H9 (cell line): ENCODE results near the gene YAE1. TPM values are rescaled to one million over a fixed set of nuclear protein-coding genes. Genes with fewer than 3 reads are reported as not detected.

ENCODE experiments used
- DNase-seq: peaks from one replicate; pipeline ENCODE4 v3.0.0-alpha.2; 2017
- H2AFZ ChIP-seq: one replicate; pipeline ENCODE4 v1.6.1; 2013; ENCODE audit warnings: mild to moderate bottlenecking, low read length, control low read depth, moderate library complexity
- H2AK5ac ChIP-seq: 2 replicates; pipeline ENCODE4 v1.6.1; 2013; ENCODE audit warnings: low read length, control low read depth, mixed read lengths; ENCODE audit not compliant: insufficient read length
- H2BK120ac ChIP-seq: one replicate; pipeline ENCODE4 v1.6.1; 2013; ENCODE audit warnings: low read depth, mild to moderate bottlenecking, low read length, control low read depth, inconsistent platforms; ENCODE audit not compliant: poor library complexity, severe bottlenecking
- H2BK12ac ChIP-seq: 2 replicates; pipeline ENCODE4 v1.6.1; 2013; ENCODE audit warnings: low read length, control low read depth, mixed read lengths, low read depth; ENCODE audit not compliant: insufficient read length
- H2BK15ac ChIP-seq: 2 replicates; pipeline ENCODE4 v1.6.1; 2013; ENCODE audit warnings: low read depth, low read length, control low read depth
- H2BK20ac ChIP-seq: one replicate; pipeline ENCODE4 v1.6.1; 2013; ENCODE audit warnings: low read depth, mild to moderate bottlenecking, low read length, control low read depth, inconsistent platforms; ENCODE audit not compliant: poor library complexity, severe bottlenecking
- H2BK5ac ChIP-seq: 2 replicates; pipeline ENCODE4 v1.6.1; 2013; ENCODE audit warnings: low read length, control low read depth, mixed read lengths; ENCODE audit not compliant: insufficient read length
- H3K14ac ChIP-seq: 2 replicates; pipeline ENCODE4 v1.6.1; 2013; ENCODE audit warnings: low read length, control low read depth; ENCODE audit not compliant: insufficient read depth
- H3K18ac ChIP-seq: 2 replicates; pipeline ENCODE4 v1.6.1; 2013; ENCODE audit warnings: low read depth, mild to moderate bottlenecking, mixed read lengths, low read length, control low read depth; ENCODE audit not compliant: insufficient read length
- H3K23ac ChIP-seq: 2 replicates; pipeline ENCODE4 v1.6.1; 2013; ENCODE audit warnings: low read length, control low read depth, mixed read lengths, low read depth; ENCODE audit not compliant: insufficient read length
- H3K23me2 ChIP-seq: 2 replicates; pipeline ENCODE4 v1.6.1; 2013; ENCODE audit warnings: low read depth, mild to moderate bottlenecking, mixed read lengths, low read length, control low read depth; ENCODE audit not compliant: insufficient read length, poor library complexity, severe bottlenecking
- H3K27ac ChIP-seq: 2 replicates; pipeline ENCODE4 v1.5.1; 2013; ENCODE audit warnings: low read length, control low read depth, mixed read lengths, low read depth; ENCODE audit not compliant: insufficient read length
- H3K27me3 ChIP-seq: 2 replicates; pipeline ENCODE4 v1.6.1; 2013; ENCODE audit warnings: low read length, control low read depth, inconsistent platforms; ENCODE audit not compliant: insufficient read depth
- H3K4ac ChIP-seq: 2 replicates; pipeline ENCODE4 v1.6.1; 2013; ENCODE audit warnings: low read depth, mild to moderate bottlenecking, control low read depth, inconsistent platforms, low read length, moderate library complexity
- H3K4me1 ChIP-seq: 2 replicates; pipeline ENCODE4 v1.6.1; 2013; ENCODE audit warnings: low read length, control low read depth, inconsistent platforms; ENCODE audit not compliant: insufficient read depth
- H3K4me2 ChIP-seq: 2 replicates; pipeline ENCODE4 v1.6.1; 2013; ENCODE audit warnings: low read length, control low read depth, mixed read lengths; ENCODE audit not compliant: insufficient read length, insufficient read depth
- H3K56ac ChIP-seq: 2 replicates; pipeline ENCODE4 v1.6.1; 2013; ENCODE audit warnings: low read depth, mild to moderate bottlenecking, mixed read lengths, low read length, control low read depth; ENCODE audit not compliant: insufficient read length
- H3K79me1 ChIP-seq: 2 replicates; pipeline ENCODE4 v1.6.1; 2013; ENCODE audit warnings: low read depth, mild to moderate bottlenecking, moderate library complexity, low read length, control low read depth, inconsistent platforms; ENCODE audit not compliant: insufficient read depth, poor library complexity, severe bottlenecking
- H3K79me2 ChIP-seq: 2 replicates; pipeline ENCODE4 v1.6.1; 2013; ENCODE audit warnings: low read length, control low read depth, inconsistent platforms; ENCODE audit not compliant: insufficient read depth
- H3K9ac ChIP-seq: 2 replicates; pipeline ENCODE4 v1.6.1; 2013; ENCODE audit warnings: low read length, control low read depth, mixed read lengths; ENCODE audit not compliant: insufficient read length; ENCODE audit errors: extremely low read depth
- H3K9me3 ChIP-seq: one replicate; pipeline ENCODE4 v1.6.1; 2013; ENCODE audit warnings: low read depth, low read length, inconsistent platforms; ENCODE audit not compliant: control insufficient read depth
- H3T11ph ChIP-seq: one replicate; pipeline ENCODE4 v1.6.1; 2013; ENCODE audit warnings: mild to moderate bottlenecking, low read length, control low read depth, inconsistent platforms
- H4K20me1 ChIP-seq: one replicate; pipeline ENCODE4 v1.6.1; 2013; ENCODE audit not compliant: control insufficient read depth, insufficient read length, insufficient read depth
- H4K5ac ChIP-seq: 2 replicates; pipeline ENCODE4 v1.6.1; 2013; ENCODE audit warnings: low read depth, mild to moderate bottlenecking, mixed read lengths, low read length, control low read depth; ENCODE audit not compliant: insufficient read length
- H4K8ac ChIP-seq: replicated peaks from 2 replicates; pipeline ENCODE4 v1.6.1; 2013; ENCODE audit warnings: low read length, control low read depth, mixed read lengths, low read depth; ENCODE audit not compliant: insufficient read length
- H4K91ac ChIP-seq: 2 replicates; pipeline ENCODE4 v1.6.1; 2013; ENCODE audit warnings: low read depth, mild to moderate bottlenecking, moderate library complexity, mixed read lengths, low read length, control low read depth; ENCODE audit not compliant: insufficient read length
- H3K27ac Mint-ChIP-seq, 3 experiments: 2 replicates in 2 of 3; 3 replicates in 1 of 3; pipeline ENCODE4 v1.8.0; 2020 to 2021; ENCODE audit warnings: mixed read lengths in 3 of 3, mild to moderate bottlenecking in 1 of 3, moderate library complexity in 1 of 3
- H3K27me3 Mint-ChIP-seq: 2 replicates; pipeline ENCODE4 v1.8.0; 2021; ENCODE audit warnings: low read depth, mild to moderate bottlenecking, moderate library complexity, mixed read lengths
- H3K36me3 Mint-ChIP-seq, 3 experiments: 2 replicates in 2 of 3; 3 replicates in 1 of 3; pipeline ENCODE4 v1.8.0; 2020 to 2021; ENCODE audit warnings: low read depth in 3 of 3, mixed read lengths in 3 of 3; ENCODE audit not compliant: insufficient read depth in 1 of 3
- H3K4me1 Mint-ChIP-seq, 2 experiments: 2 replicates each; pipeline ENCODE4 v1.8.0; 2020; ENCODE audit warnings: mixed read lengths in 2 of 2
- H3K4me3 Mint-ChIP-seq, 2 experiments: 2 replicates in 1 of 2; 3 replicates in 1 of 2; pipeline ENCODE4 v1.8.0; 2020 to 2021; ENCODE audit warnings: mild to moderate bottlenecking in 2 of 2, mixed read lengths in 2 of 2, moderate library complexity in 1 of 2
- H3K9me3 Mint-ChIP-seq, 2 experiments: 2 replicates in 1 of 2; 3 replicates in 1 of 2; pipeline ENCODE4 v1.8.0; 2020; ENCODE audit warnings: mild to moderate bottlenecking in 2 of 2, mixed read lengths in 2 of 2, moderate library complexity in 1 of 2
- CTCF ChIP-seq: fragments of 200-600 bp; sonication (generic); conservative IDR thresholded peaks from 3 replicates; pipeline ENCODE4 v1.8.0; 2021; ENCODE audit warnings: antibody characterized with exemption, mild to moderate bottlenecking
- WGBS: extraction: QIAGEN DNeasy Blood & Tissue Kit; methylation state at CpG from one replicate; pipeline ENCODE4 v1.1.7; 2013; ENCODE audit warnings: missing lambda C conversion rate, low lambda C conversion rate, mixed read lengths; ENCODE audit not compliant: insufficient read length; ENCODE audit errors: extremely low coverage; 5-methylcytosine and 5-hydroxymethylcytosine counted together
- total RNA-seq: library from RNA; stranded (reverse); gene quantifications from 2 replicates; pipeline ENCODE4 v1.2.1, GENCODE V29; 2021

YAE1 gene
- total RNA-seq, 1 experiment from 2014 or later, result 28.8 TPM

- TF ChIP-seq CTCF, result no peak
- no peaks in the 10 kb centered on the region for H3K23me2 ChIP-seq
- H3K27ac ChIP-seq, result no peak overlapping the region
- H2AFZ ChIP-seq, result no peak overlapping the region
- H3K56ac ChIP-seq, result no peak overlapping the region
- H4K5ac ChIP-seq, result no peak overlapping the region
- H3K18ac ChIP-seq, result no peak overlapping the region
- no peak overlapping the region for H3K23ac ChIP-seq
- no peak overlapping the region for H2BK20ac ChIP-seq
- no peak overlapping the region for H4K8ac ChIP-seq
- no peaks in the 10 kb centered on the region for H3K27me3 ChIP-seq
- H4K20me1 ChIP-seq, result no peaks in the 10 kb centered on the region
- H3K4me2 ChIP-seq, result no peak overlapping the region
- no CpG with 5 or more reads among the region's 7 CpGs for WGBS
- H4K91ac ChIP-seq, result no peak overlapping the region
- no peak for DNase-seq
- no peak overlapping the region for H2BK15ac ChIP-seq
- Mint-ChIP-seq H3K27me3 (no peaks in the 10 kb centered on the region; the same call in 1 of the 2 replicates), H3K36me3 (no peaks in the 10 kb centered on the region), H3K27ac (peak overlapping the region in 1 of 3 experiments; percentile 16; a peak in 1 of 7 replicates), H3K4me3 (no peak overlapping the region), H3K4me1 (peaks cover 10 to 22% of the 10 kb centered on the region in 2 experiments), H3K9me3 (no peaks in the 10 kb centered on the region)
- H3K9ac ChIP-seq, result no peak overlapping the region
- no peak overlapping the region for H3K4ac ChIP-seq
- no peak overlapping the region for H3T11ph ChIP-seq
- H2BK12ac ChIP-seq, result no peak overlapping the region
- H2BK5ac ChIP-seq, result no peak overlapping the region
- H2BK120ac ChIP-seq, result no peak overlapping the region
- H3K4me1 ChIP-seq, result peaks cover 3% of the 10 kb centered on the region; the same call in 1 of the 2 replicates
- no peak overlapping the region for H3K14ac ChIP-seq
- no peaks in the 10 kb centered on the region for H3K79me1 ChIP-seq
- H3K79me2 ChIP-seq, result no peaks in the 10 kb centered on the region
- H2AK5ac ChIP-seq, result no peak overlapping the region
- H3K9me3 ChIP-seq, result no peaks in the 10 kb centered on the region
Measured at GRCh38 chr7:39530971-39531370, 35.2 kb upstream of the YAE1 start.
